Choroid plexus epithelial cell (primary cell): Measurements from ENCODE around the gene TBC1D30.

Experiments used
- DNase-seq: peaks from one replicate; pipeline ENCODE4 v3.0.0-alpha.2; 2010; ENCODE audit warnings: low read depth
- H3K4me3 ChIP-seq: 2 replicates; pipeline ENCODE4 v1.5.1; 2011; ENCODE audit warnings: low read depth, mild to moderate bottlenecking, control low read depth, low read length, moderate library complexity
- TF ChIP-seq, protein P1 (sequence below): conservative IDR thresholded peaks from 2 replicates; pipeline ENCODE4 v1.5.1; 2011; ENCODE audit warnings: low read depth, mild to moderate bottlenecking, control low read depth, inconsistent platforms, low read length, moderate library complexity

Gene TBC1D30

DNA sequence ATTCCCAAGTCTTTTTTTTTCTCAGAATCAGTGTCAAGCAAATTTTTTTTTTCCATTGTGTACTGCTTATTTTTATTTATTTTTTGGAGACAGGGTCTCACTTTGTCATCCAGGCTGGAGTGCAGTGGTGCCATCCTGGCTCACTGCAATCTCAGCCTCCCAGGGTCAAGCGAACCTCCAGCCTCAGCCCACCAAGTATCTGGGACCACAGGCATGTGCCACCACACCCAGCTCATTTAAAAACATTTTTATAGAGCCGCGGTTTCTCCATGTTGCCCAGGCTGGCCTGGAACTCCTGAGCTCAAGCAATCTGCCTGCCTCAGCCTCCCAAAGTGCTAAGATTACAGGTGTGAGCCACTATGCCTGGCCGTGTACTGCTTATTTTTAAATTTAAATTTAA lies 68.1 kb downstream of the TBC1D30 start:
- TF ChIP-seq, protein P1, sequence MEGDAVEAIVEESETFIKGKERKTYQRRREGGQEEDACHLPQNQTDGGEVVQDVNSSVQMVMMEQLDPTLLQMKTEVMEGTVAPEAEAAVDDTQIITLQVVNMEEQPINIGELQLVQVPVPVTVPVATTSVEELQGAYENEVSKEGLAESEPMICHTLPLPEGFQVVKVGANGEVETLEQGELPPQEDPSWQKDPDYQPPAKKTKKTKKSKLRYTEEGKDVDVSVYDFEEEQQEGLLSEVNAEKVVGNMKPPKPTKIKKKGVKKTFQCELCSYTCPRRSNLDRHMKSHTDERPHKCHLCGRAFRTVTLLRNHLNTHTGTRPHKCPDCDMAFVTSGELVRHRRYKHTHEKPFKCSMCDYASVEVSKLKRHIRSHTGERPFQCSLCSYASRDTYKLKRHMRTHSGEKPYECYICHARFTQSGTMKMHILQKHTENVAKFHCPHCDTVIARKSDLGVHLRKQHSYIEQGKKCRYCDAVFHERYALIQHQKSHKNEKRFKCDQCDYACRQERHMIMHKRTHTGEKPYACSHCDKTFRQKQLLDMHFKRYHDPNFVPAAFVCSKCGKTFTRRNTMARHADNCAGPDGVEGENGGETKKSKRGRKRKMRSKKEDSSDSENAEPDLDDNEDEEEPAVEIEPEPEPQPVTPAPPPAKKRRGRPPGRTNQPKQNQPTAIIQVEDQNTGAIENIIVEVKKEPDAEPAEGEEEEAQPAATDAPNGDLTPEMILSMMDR = no peak
- H3K4me3 ChIP-seq = no peak overlapping the region
- no peak for DNase-seq

DNA sequence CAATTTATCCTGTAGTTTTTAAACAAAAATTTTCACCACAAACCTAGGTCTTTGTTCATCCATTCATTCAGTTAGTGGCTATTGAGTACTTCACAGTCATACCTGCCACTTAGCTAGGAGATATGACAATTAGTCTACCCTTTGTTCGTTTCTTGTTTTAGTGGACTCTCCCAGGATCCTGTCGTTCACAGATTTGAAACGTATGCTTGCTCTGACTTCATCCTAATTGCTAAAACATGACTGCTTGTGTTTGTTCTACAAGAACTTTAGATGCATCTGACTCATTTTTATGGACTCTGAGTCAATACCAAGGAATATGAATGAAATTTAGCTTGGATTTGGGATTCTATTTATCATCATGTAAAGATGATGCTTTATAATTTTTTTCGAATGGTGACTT lies 69.5 kb downstream of the TBC1D30 start:
- H3K4me3 ChIP-seq = no peak overlapping the region
- TF ChIP-seq, protein P1 = no peak
- peak; percentile 44 for DNase-seq

DNA sequence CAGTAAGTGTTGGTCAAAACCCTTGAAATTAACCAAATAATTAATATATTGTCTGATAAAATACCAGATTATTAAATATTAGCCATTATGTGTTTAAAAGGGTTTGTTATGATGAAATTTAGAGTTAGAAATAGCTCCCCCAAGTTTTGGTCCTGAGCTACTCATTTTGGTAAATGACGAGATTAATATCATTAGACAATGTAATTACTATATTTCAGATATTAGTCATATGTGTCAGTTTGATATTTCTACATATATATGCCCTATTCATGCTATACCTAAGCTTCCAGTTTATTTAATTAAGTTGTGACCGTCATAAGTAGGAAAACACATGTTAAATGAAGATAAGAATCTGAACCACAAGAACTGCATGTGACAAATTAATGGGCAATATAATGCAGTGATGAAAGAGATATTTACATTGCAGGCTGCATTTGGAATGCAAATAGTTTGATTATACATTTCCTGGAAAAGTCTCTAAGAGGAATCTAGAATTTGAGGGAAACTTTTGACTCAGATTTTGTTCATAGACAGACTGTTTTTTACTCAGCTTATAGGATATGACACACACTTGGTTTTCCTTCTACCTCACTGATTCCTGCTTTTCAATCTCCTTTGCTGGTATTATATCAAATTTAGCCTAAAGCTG lies 70.5 kb downstream of the TBC1D30 start:
- no peak for DNase-seq
- no peak overlapping the region for H3K4me3 ChIP-seq
- TF ChIP-seq, protein P1 = no peak

DNA sequence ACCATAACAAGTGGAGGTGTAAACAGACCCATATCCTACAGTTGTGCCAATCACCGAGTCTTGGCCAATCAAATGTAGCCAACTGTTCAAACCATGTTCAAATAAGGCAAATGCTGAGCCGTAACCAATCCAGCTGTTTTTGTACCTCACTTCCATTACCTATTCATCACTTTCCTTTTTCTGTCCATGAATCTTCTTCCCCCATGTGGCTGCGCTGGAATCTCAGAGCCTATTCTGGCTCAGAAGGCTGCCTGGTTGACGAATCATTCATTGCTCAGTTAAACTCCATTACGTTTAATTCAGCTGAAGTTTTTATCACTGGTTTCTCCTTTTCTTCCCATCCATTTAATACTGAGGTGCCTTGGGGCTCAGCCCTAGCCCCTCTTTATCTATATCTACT lies 71.1 kb downstream of the TBC1D30 start:
- no peak overlapping the region for H3K4me3 ChIP-seq
- TF ChIP-seq, protein P1 = no peak
- DNase-seq = peak; percentile 19

DNA sequence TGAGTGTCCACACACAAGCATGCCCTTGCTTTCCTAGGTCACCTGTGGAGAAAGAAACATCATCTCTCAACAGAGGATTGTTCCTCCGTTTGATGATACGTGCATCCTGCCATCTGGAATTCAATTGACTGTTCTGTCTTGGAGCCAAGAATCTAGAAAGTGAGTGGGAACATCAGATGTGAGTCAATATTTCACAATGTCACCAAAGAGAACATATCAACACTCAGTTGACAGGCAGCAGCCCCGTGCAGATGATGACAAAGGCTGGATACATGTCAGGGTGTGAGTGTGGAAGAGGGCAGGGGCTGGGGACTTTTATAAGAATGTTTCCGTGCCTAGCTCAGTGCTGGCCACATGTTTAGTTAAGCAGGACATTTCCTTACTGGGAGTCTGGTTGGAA lies 76.1 kb downstream of the TBC1D30 start:
- H3K4me3 ChIP-seq = no peak overlapping the region
- peak; percentile 53 for DNase-seq
- TF ChIP-seq, protein P1 = no peak

DNA sequence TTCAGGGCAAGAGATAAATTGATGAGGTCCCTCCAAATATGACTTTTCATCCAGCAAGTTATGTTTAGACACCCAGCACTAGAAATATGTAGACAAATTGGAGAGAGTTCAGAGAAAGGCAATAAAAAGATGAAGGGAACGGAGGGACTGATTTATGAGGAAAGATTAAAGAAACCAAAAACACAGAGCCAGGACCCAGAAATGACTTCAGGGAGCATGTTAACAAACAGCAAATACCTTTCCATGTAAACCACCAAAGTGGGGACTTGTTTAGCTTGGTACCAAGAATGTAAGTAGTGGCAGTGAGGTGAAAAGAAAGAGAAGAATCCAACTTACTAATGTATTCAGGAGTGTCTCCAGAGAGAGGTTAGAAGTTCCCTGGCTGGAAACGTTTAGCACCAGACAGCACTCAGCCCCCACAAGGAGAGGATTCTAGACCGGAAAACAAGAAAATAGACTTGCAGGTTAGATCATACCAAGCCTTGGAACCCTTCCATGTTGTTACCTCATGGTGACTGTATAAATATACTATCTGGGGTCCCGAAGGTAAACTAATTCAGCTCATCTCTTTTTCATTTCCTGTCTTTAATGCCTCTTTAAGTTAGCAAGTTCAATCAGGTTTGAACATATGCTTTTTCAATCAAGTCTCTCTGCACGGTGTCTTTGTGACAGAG lies 79.2 kb downstream of the TBC1D30 start:
- TF ChIP-seq, protein P1 = no peak
- no peak overlapping the region for H3K4me3 ChIP-seq
- peak; percentile 53 for DNase-seq

DNA sequence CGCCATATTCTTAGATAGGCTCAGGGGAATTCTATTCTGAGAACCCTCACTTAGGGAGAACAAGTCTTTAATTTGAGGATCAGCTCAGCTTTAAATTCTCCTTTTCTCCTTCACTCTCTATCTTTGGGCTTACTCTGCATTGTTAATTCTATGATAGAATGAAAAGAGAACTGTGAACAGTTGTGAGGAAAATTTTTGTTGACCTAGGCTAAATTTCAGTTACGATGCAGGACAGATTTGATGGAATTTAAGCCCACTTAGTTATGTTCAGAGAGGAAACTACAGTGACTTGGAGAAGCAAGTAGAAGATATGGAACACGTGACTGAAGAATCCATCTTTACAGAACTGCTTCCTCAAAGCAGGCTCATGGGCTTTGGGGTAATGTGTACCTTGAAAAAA lies 82.7 kb downstream of the TBC1D30 start:
- H3K4me3 ChIP-seq = no peak overlapping the region
- DNase-seq = no peak
- TF ChIP-seq, protein P1 = no peak
